H9 (cell line): ENCODE results near the gene H2AZ2. TPM values are rescaled to one million over a fixed set of nuclear protein-coding genes. Genes with fewer than 3 reads are reported as not detected.
A peak's percentile ranks its signal among the peaks of the same experiment; 100 is the strongest.

Experiments used
- DNase-seq: peaks from one replicate; pipeline ENCODE4 v3.0.0-alpha.2; 2017
- H2AFZ ChIP-seq: one replicate; pipeline ENCODE4 v1.6.1; 2013; ENCODE audit warnings: mild to moderate bottlenecking, low read length, control low read depth, moderate library complexity
- H2AK5ac ChIP-seq: 2 replicates; pipeline ENCODE4 v1.6.1; 2013; ENCODE audit warnings: low read length, control low read depth, mixed read lengths; ENCODE audit not compliant: insufficient read length
- H2BK120ac ChIP-seq: one replicate; pipeline ENCODE4 v1.6.1; 2013; ENCODE audit warnings: low read depth, mild to moderate bottlenecking, low read length, control low read depth, inconsistent platforms; ENCODE audit not compliant: poor library complexity, severe bottlenecking
- H2BK12ac ChIP-seq: 2 replicates; pipeline ENCODE4 v1.6.1; 2013; ENCODE audit warnings: low read length, control low read depth, mixed read lengths, low read depth; ENCODE audit not compliant: insufficient read length
- H2BK15ac ChIP-seq: 2 replicates; pipeline ENCODE4 v1.6.1; 2013; ENCODE audit warnings: low read depth, low read length, control low read depth
- H2BK20ac ChIP-seq: one replicate; pipeline ENCODE4 v1.6.1; 2013; ENCODE audit warnings: low read depth, mild to moderate bottlenecking, low read length, control low read depth, inconsistent platforms; ENCODE audit not compliant: poor library complexity, severe bottlenecking
- H2BK5ac ChIP-seq: 2 replicates; pipeline ENCODE4 v1.6.1; 2013; ENCODE audit warnings: low read length, control low read depth, mixed read lengths; ENCODE audit not compliant: insufficient read length
- H3K14ac ChIP-seq: 2 replicates; pipeline ENCODE4 v1.6.1; 2013; ENCODE audit warnings: low read length, control low read depth; ENCODE audit not compliant: insufficient read depth
- H3K18ac ChIP-seq: 2 replicates; pipeline ENCODE4 v1.6.1; 2013; ENCODE audit warnings: low read depth, mild to moderate bottlenecking, mixed read lengths, low read length, control low read depth; ENCODE audit not compliant: insufficient read length
- H3K23ac ChIP-seq: 2 replicates; pipeline ENCODE4 v1.6.1; 2013; ENCODE audit warnings: low read length, control low read depth, mixed read lengths, low read depth; ENCODE audit not compliant: insufficient read length
- H3K23me2 ChIP-seq: 2 replicates; pipeline ENCODE4 v1.6.1; 2013; ENCODE audit warnings: low read depth, mild to moderate bottlenecking, mixed read lengths, low read length, control low read depth; ENCODE audit not compliant: insufficient read length, poor library complexity, severe bottlenecking
- H3K27ac ChIP-seq: 2 replicates; pipeline ENCODE4 v1.5.1; 2013; ENCODE audit warnings: low read length, control low read depth, mixed read lengths, low read depth; ENCODE audit not compliant: insufficient read length
- H3K27me3 ChIP-seq: 2 replicates; pipeline ENCODE4 v1.6.1; 2013; ENCODE audit warnings: low read length, control low read depth, inconsistent platforms; ENCODE audit not compliant: insufficient read depth
- H3K4ac ChIP-seq: 2 replicates; pipeline ENCODE4 v1.6.1; 2013; ENCODE audit warnings: low read depth, mild to moderate bottlenecking, control low read depth, inconsistent platforms, low read length, moderate library complexity
- H3K4me1 ChIP-seq: 2 replicates; pipeline ENCODE4 v1.6.1; 2013; ENCODE audit warnings: low read length, control low read depth, inconsistent platforms; ENCODE audit not compliant: insufficient read depth
- H3K4me2 ChIP-seq: 2 replicates; pipeline ENCODE4 v1.6.1; 2013; ENCODE audit warnings: low read length, control low read depth, mixed read lengths; ENCODE audit not compliant: insufficient read length, insufficient read depth
- H3K56ac ChIP-seq: 2 replicates; pipeline ENCODE4 v1.6.1; 2013; ENCODE audit warnings: low read depth, mild to moderate bottlenecking, mixed read lengths, low read length, control low read depth; ENCODE audit not compliant: insufficient read length
- H3K79me1 ChIP-seq: 2 replicates; pipeline ENCODE4 v1.6.1; 2013; ENCODE audit warnings: low read depth, mild to moderate bottlenecking, moderate library complexity, low read length, control low read depth, inconsistent platforms; ENCODE audit not compliant: insufficient read depth, poor library complexity, severe bottlenecking
- H3K79me2 ChIP-seq: 2 replicates; pipeline ENCODE4 v1.6.1; 2013; ENCODE audit warnings: low read length, control low read depth, inconsistent platforms; ENCODE audit not compliant: insufficient read depth
- H3K9ac ChIP-seq: 2 replicates; pipeline ENCODE4 v1.6.1; 2013; ENCODE audit warnings: low read length, control low read depth, mixed read lengths; ENCODE audit not compliant: insufficient read length; ENCODE audit errors: extremely low read depth
- H3K9me3 ChIP-seq: one replicate; pipeline ENCODE4 v1.6.1; 2013; ENCODE audit warnings: low read depth, low read length, inconsistent platforms; ENCODE audit not compliant: control insufficient read depth
- H3T11ph ChIP-seq: one replicate; pipeline ENCODE4 v1.6.1; 2013; ENCODE audit warnings: mild to moderate bottlenecking, low read length, control low read depth, inconsistent platforms
- H4K20me1 ChIP-seq: one replicate; pipeline ENCODE4 v1.6.1; 2013; ENCODE audit not compliant: control insufficient read depth, insufficient read length, insufficient read depth
- H4K5ac ChIP-seq: 2 replicates; pipeline ENCODE4 v1.6.1; 2013; ENCODE audit warnings: low read depth, mild to moderate bottlenecking, mixed read lengths, low read length, control low read depth; ENCODE audit not compliant: insufficient read length
- H4K8ac ChIP-seq: replicated peaks from 2 replicates; pipeline ENCODE4 v1.6.1; 2013; ENCODE audit warnings: low read length, control low read depth, mixed read lengths, low read depth; ENCODE audit not compliant: insufficient read length
- H4K91ac ChIP-seq: 2 replicates; pipeline ENCODE4 v1.6.1; 2013; ENCODE audit warnings: low read depth, mild to moderate bottlenecking, moderate library complexity, mixed read lengths, low read length, control low read depth; ENCODE audit not compliant: insufficient read length
- H3K27ac Mint-ChIP-seq, 3 experiments: 2 replicates in 2 of 3; 3 replicates in 1 of 3; pipeline ENCODE4 v1.8.0; 2020 to 2021; ENCODE audit warnings: mixed read lengths in 3 of 3, mild to moderate bottlenecking in 1 of 3, moderate library complexity in 1 of 3
- H3K27me3 Mint-ChIP-seq: 2 replicates; pipeline ENCODE4 v1.8.0; 2021; ENCODE audit warnings: low read depth, mild to moderate bottlenecking, moderate library complexity, mixed read lengths
- H3K36me3 Mint-ChIP-seq, 3 experiments: 2 replicates in 2 of 3; 3 replicates in 1 of 3; pipeline ENCODE4 v1.8.0; 2020 to 2021; ENCODE audit warnings: low read depth in 3 of 3, mixed read lengths in 3 of 3; ENCODE audit not compliant: insufficient read depth in 1 of 3
- H3K4me1 Mint-ChIP-seq, 2 experiments: 2 replicates each; pipeline ENCODE4 v1.8.0; 2020; ENCODE audit warnings: mixed read lengths in 2 of 2
- H3K4me3 Mint-ChIP-seq, 2 experiments: 2 replicates in 1 of 2; 3 replicates in 1 of 2; pipeline ENCODE4 v1.8.0; 2020 to 2021; ENCODE audit warnings: mild to moderate bottlenecking in 2 of 2, mixed read lengths in 2 of 2, moderate library complexity in 1 of 2
- H3K9me3 Mint-ChIP-seq, 2 experiments: 2 replicates in 1 of 2; 3 replicates in 1 of 2; pipeline ENCODE4 v1.8.0; 2020; ENCODE audit warnings: mild to moderate bottlenecking in 2 of 2, mixed read lengths in 2 of 2, moderate library complexity in 1 of 2
- CTCF ChIP-seq: fragments of 200-600 bp; sonication (generic); conservative IDR thresholded peaks from 3 replicates; pipeline ENCODE4 v1.8.0; 2021; ENCODE audit warnings: antibody characterized with exemption, mild to moderate bottlenecking
- WGBS: extraction: QIAGEN DNeasy Blood & Tissue Kit; methylation state at CpG from one replicate; pipeline ENCODE4 v1.1.7; 2013; ENCODE audit warnings: missing lambda C conversion rate, low lambda C conversion rate, mixed read lengths; ENCODE audit not compliant: insufficient read length; ENCODE audit errors: extremely low coverage; 5-methylcytosine and 5-hydroxymethylcytosine counted together
- total RNA-seq: library from RNA; stranded (reverse); gene quantifications from 2 replicates; pipeline ENCODE4 v1.2.1, GENCODE V29; 2021

The H2AZ2 gene
- total RNA-seq, 1 experiment from 2014 or later: 208 TPM

GRCh38 chr7:44808914-44809393 is 38.9 kb downstream of the H2AZ2 start:
- no CpG with 5 or more reads among the region's 4 CpGs for WGBS
- no peaks in the 10 kb centered on the region for H3K9me3 Mint-ChIP-seq

More at GRCh38 chr7:44808914-44809393, 38.9 kb downstream of the H2AZ2 start:
- H3K23ac ChIP-seq: no peak overlapping the region
- no peaks in the 10 kb centered on the region for H3K79me2 ChIP-seq
- H2BK15ac ChIP-seq: no peak overlapping the region
- H3K23me2 ChIP-seq: no peaks in the 10 kb centered on the region
- no peak overlapping the region for H3K9ac ChIP-seq
- H3K18ac ChIP-seq: no peak overlapping the region
- DNase-seq: no peak
- H3K14ac ChIP-seq: no peak overlapping the region
- H2BK20ac ChIP-seq: no peak overlapping the region
- H4K20me1 ChIP-seq: no peaks in the 10 kb centered on the region
- H3K4me1 Mint-ChIP-seq: no peaks in the 10 kb centered on the region
- TF ChIP-seq CTCF: no peak
- H3T11ph ChIP-seq: no peak overlapping the region
- no peak overlapping the region for H3K4me2 ChIP-seq
- peak overlapping the region in 1 of 3 experiments; percentile 46; a peak in 1 of 7 replicates for H3K27ac Mint-ChIP-seq
- H2BK5ac ChIP-seq: no peak overlapping the region
- H3K4me1 ChIP-seq: no peaks in the 10 kb centered on the region
- H2AK5ac ChIP-seq: no peak overlapping the region
- H3K27me3 ChIP-seq: no peaks in the 10 kb centered on the region
- no peak overlapping the region for H4K5ac ChIP-seq
- H3K36me3 Mint-ChIP-seq: 0 out of 7 replicates have a peak, but pooled peaks cover 0 to 4% (median 0%) of the 10 kb centered on the region in 3 experiments
- no peak overlapping the region for H3K27ac ChIP-seq
- no peak overlapping the region for H3K56ac ChIP-seq
- H4K8ac ChIP-seq: no peak overlapping the region
- H3K4ac ChIP-seq: no peak overlapping the region
- no peaks in the 10 kb centered on the region for H3K9me3 ChIP-seq
- no peak overlapping the region for H2AFZ ChIP-seq
- no peaks in the 10 kb centered on the region for H3K27me3 Mint-ChIP-seq
- no peaks in the 10 kb centered on the region for H3K79me1 ChIP-seq
- no peak overlapping the region for H3K4me3 Mint-ChIP-seq
- H2BK120ac ChIP-seq: no peak overlapping the region
- H2BK12ac ChIP-seq: no peak overlapping the region
- no peak overlapping the region for H4K91ac ChIP-seq
